ENCODE results near the gene CARHSP1. TPM values are rescaled to one million over a fixed set of nuclear protein-coding genes. Genes with fewer than 3 reads are reported as not detected.

The CARHSP1 gene
- total and polyA plus RNA-seq, 9 of the 15 experiments (the other 6 are each of a cell fraction or from before 2014, with no cell fraction given), result 5.8 to 114 (median 41.1) TPM

GRCh38 chr16:8831871-8832716 lies 36.7 kb downstream of the CARHSP1 start (continued):
- TF ChIP-seq MGA (IDR thresholded peaks at IDR 0.05), result no peak

Data from K562 (cell line).